T47D (cell line): ENCODE measurements around the gene CD79A.

Source experiments
- DNase-seq, 2 experiments: peaks; one replicate each; pipeline versions ENCODE4 v3.0.0 to v3.0.0-alpha.2; 2011 to 2012; ENCODE audit warnings: low read depth in 1 of 2, low spot score in 1 of 2
- JUND ChIP-seq: IDR thresholded peaks from 2 replicates; pipeline ENCODE4 v1.6.1; 2012; ENCODE audit warnings: low read depth
- in situ Hi-C: cut with HindIII; loops from 2 replicates; pipeline ENCODE4 v1.10.0; 2016; ENCODE audit warnings: low sequenced_read_pairs, low pct_unique_long_range_greater_than_20kb

The CD79A gene

GRCh38 chr19:41924151-41925145 lies 47.4 kb downstream of the CD79A start:
- DNase-seq = no peak
- no peak for TF ChIP-seq JUND
- in situ Hi-C loops = no loop called here

- no peak for TF ChIP-seq JUND
- DNase-seq = no peak
- in situ Hi-C loops = no loop called here
Measured at GRCh38 chr19:41925208-41926003, 48.3 kb downstream of the CD79A start.

- TF ChIP-seq JUND = no peak
- in situ Hi-C loops = no loop called here
- DNase-seq = no peak
Measured at GRCh38 chr19:41926028-41926762, 49.1 kb downstream of the CD79A start.

- no peak for DNase-seq
- no peak for TF ChIP-seq JUND
- in situ Hi-C loops = no loop called here
Measured at GRCh38 chr19:41926763-41927496, 49.9 kb downstream of the CD79A start.

- no peak for TF ChIP-seq JUND
- in situ Hi-C loops = no loop called here
- no peak for DNase-seq
Measured at GRCh38 chr19:41927497-41928192, 50.6 kb downstream of the CD79A start.

GRCh38 chr19:41928221-41928683 lies 51.2 kb downstream of the CD79A start, which contains the start of gene ERFL:
ERFL (minus strand) TSS chr19:41928449; CDS start chr19:41912919, 15,530 bp downstream.
- no peak for TF ChIP-seq JUND
- in situ Hi-C loops = no loop called here
- DNase-seq = peak; percentile 41 to 45

GRCh38 chr19:41928754-41929535 lies 51.9 kb downstream of the CD79A start:
- no peak for DNase-seq
- TF ChIP-seq JUND = no peak
- in situ Hi-C loops = no loop called here

GRCh38 chr19:41929536-41930071 lies 52.5 kb downstream of the CD79A start:
- in situ Hi-C loops = no loop called here
- TF ChIP-seq JUND = no peak
- DNase-seq = no peak

- TF ChIP-seq JUND = no peak
- DNase-seq = no peak
- in situ Hi-C loops = no loop called here
Measured at GRCh38 chr19:41930322-41930722, 53.2 kb downstream of the CD79A start.
